Breast epithelium (tissue), 3 donors: Measurements from ENCODE around the gene ATAD3B.

Experiments used
- POLR2AphosphoS5 ChIP-seq, 3 donors: sonication (generic); formaldehyde crosslinking; IDR thresholded peaks; one replicate each; pipeline ENCODE4 v1.6.1; 2017; ENCODE audit warnings: antibody characterized with exemption in 3 of 3
- TF ChIP-seq, protein P1 (sequence below), 3 donors: fragments of 450-650 bp; IDR thresholded peaks; one replicate each; pipeline ENCODE4 v1.5.1; 2016 to 2017; ENCODE audit warnings: antibody characterized with exemption in 3 of 3, mild to moderate bottlenecking in 3 of 3, moderate library complexity in 3 of 3

DNA sequence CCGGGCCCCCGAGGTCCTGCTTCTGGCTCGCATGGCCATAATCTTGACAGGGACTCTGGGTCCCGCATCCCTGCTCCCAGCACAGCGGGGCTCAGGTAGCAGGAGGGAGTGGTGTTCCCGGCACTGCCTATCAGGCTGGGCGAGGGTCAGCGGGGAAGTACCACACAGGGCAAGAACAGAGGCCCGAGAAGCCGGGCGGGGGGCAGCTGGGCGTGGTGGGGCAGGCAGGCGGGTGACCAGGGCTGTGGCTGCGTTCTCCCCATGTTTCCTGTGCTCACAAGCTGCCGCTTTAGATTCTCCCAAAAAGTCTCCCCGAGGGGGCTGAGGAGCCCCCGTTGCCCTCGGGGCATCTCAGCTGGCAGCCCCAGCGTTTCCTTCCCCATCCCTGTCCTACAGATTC is 18.3 kb downstream of the ATAD3B start:
- TF ChIP-seq, protein P1, sequence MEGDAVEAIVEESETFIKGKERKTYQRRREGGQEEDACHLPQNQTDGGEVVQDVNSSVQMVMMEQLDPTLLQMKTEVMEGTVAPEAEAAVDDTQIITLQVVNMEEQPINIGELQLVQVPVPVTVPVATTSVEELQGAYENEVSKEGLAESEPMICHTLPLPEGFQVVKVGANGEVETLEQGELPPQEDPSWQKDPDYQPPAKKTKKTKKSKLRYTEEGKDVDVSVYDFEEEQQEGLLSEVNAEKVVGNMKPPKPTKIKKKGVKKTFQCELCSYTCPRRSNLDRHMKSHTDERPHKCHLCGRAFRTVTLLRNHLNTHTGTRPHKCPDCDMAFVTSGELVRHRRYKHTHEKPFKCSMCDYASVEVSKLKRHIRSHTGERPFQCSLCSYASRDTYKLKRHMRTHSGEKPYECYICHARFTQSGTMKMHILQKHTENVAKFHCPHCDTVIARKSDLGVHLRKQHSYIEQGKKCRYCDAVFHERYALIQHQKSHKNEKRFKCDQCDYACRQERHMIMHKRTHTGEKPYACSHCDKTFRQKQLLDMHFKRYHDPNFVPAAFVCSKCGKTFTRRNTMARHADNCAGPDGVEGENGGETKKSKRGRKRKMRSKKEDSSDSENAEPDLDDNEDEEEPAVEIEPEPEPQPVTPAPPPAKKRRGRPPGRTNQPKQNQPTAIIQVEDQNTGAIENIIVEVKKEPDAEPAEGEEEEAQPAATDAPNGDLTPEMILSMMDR (IDR thresholded peaks at IDR 0.05) = no peak
- no peak for TF ChIP-seq POLR2AphosphoS5 (IDR thresholded peaks at IDR 0.05)
